ENCODE data around the gene KLHL18.
"Not testable (repeated sequence)": the region's sequence is repeated elsewhere in the genome, so short reads cannot be mapped to it uniquely, and the experiment has no call there.

Gene KLHL18

GRCh38 chr3:47362701-47363100 is 80.0 kb downstream of the KLHL18 start:
- no peak for DNase-seq (ENCODE audit: low spot score)

- no peak for DNase-seq (ENCODE audit: low spot score)
Observed at GRCh38 chr3:47365213-47366153, 82.7 kb downstream of the KLHL18 start.

- DNase-seq (ENCODE audit: low spot score), result no peak
Observed at GRCh38 chr3:47366833-47367232, 84.1 kb downstream of the KLHL18 start.

- no peak for DNase-seq (ENCODE audit: low spot score)
Observed at GRCh38 chr3:47367631-47368030, 84.9 kb downstream of the KLHL18 start.

GRCh38 chr3:47370020-47370419 is 87.3 kb downstream of the KLHL18 start:
- not testable (repeated sequence) for DNase-seq (ENCODE audit: low spot score)

GRCh38 chr3:47370887-47371697 is 88.3 kb downstream of the KLHL18 start:
- DNase-seq (ENCODE audit: low spot score), result no peak

GRCh38 chr3:47374587-47374986 is 91.8 kb downstream of the KLHL18 start:
- DNase-seq (ENCODE audit: low spot score), result no peak

GRCh38 chr3:47376393-47376792 is 93.6 kb downstream of the KLHL18 start:
- DNase-seq (ENCODE audit: low spot score), result no peak

GRCh38 chr3:47377186-47377585 is 94.4 kb downstream of the KLHL18 start:
- no peak for DNase-seq (ENCODE audit: low spot score)

GRCh38 chr3:47378869-47379268 is 96.1 kb downstream of the KLHL18 start:
- no peak for DNase-seq (ENCODE audit: low spot score)

GRCh38 chr3:47379411-47379899 is 96.7 kb downstream of the KLHL18 start:
- DNase-seq (ENCODE audit: low spot score), result no peak

- peak; percentile 18 for DNase-seq (ENCODE audit: low spot score)
Observed at GRCh38 chr3:47380026-47380600, 97.4 kb downstream of the KLHL18 start.

- peak; percentile 99 for DNase-seq (ENCODE audit: low spot score)
Observed at GRCh38 chr3:47380601-47381316, 98.0 kb downstream of the KLHL18 start, which contains the start of gene PTPN23. TSS of gene PTPN23 (plus strand) at chr3:47381021. CDS start at chr3:47381097, 76 bp downstream.

- DNase-seq (ENCODE audit: low spot score), result peak; percentile 91
Observed at GRCh38 chr3:47381317-47382157, 98.8 kb downstream of the KLHL18 start.

- no peak for DNase-seq (ENCODE audit: low spot score)
Observed at GRCh38 chr3:47384425-47384824, 101.7 kb downstream of the KLHL18 start.

GRCh38 chr3:47385007-47385406 is 102.3 kb downstream of the KLHL18 start:
- DNase-seq (ENCODE audit: low spot score), result peak; percentile 80

- DNase-seq (ENCODE audit: low spot score), result no peak
Observed at GRCh38 chr3:47385796-47386195, 103.1 kb downstream of the KLHL18 start.

- DNase-seq (ENCODE audit: low spot score), result no peak
Observed at GRCh38 chr3:47392933-47393332, 110.2 kb downstream of the KLHL18 start.

- peak; percentile 74 for DNase-seq (ENCODE audit: low spot score)
Observed at GRCh38 chr3:47394140-47394870, 111.6 kb downstream of the KLHL18 start.

GRCh38 chr3:47394881-47395280 is 112.1 kb downstream of the KLHL18 start:
- DNase-seq (ENCODE audit: low spot score), result no peak

All from kidney tubule cell (primary cell).